Measurements from ENCODE around the gene SLIT3. TPM values are rescaled to one million over a fixed set of nuclear protein-coding genes. Genes with fewer than 3 reads are reported as not detected.

Gene SLIT3
- total RNA-seq, 2 experiments from 2014 or later, result not detected

GRCh38 chr5:169139480-169140050 lies 161.4 kb downstream of the SLIT3 start:
- no peaks in the 10 kb centered on the region for H3K4me1 Mint-ChIP-seq (ENCODE audit: low read depth)
- ChIA-PET CTCF (no interaction called here), POLR2A (no interaction called here)
- H3K27me3 Mint-ChIP-seq, result peaks cover 8% of the 10 kb centered on the region
- DNase-seq (no peak), ATAC-seq (ENCODE audit: poor library complexity) (no peak)
- no peaks in the 10 kb centered on the region for H3K9me3 Mint-ChIP-seq
- Histone ChIP-seq H3K27me3 (ENCODE audit: control insufficient read depth in 1 of 2, insufficient read depth in 2 of 2, low read length in 2 of 2) (no peaks in the 10 kb centered on the region), H3K36me3 (ENCODE audit: insufficient read depth, low read length) (no peaks in the 10 kb centered on the region), H3K9me3 (ENCODE audit: control insufficient read depth in 1 of 2, insufficient read depth in 1 of 2, low read length in 2 of 2) (peaks cover 0 to 7% of the 10 kb centered on the region in 2 experiments), H3K4me3 (ENCODE audit: low read length) (no peak overlapping the region), H3K27ac (ENCODE audit: low read depth in 1 of 2, low read length in 2 of 2) (no peak overlapping the region), H3K4me1 (ENCODE audit: insufficient read depth, low read length) (no peaks in the 10 kb centered on the region)
- TF ChIP-seq CTCF (IDR thresholded peaks at IDR 0.05), result no peak
- intact Hi-C loops (cut with DNase I, micrococcal nuclease), result no loop called here
- H3K4me3 Mint-ChIP-seq, result no peak overlapping the region
- no peak overlapping the region for H3K27ac Mint-ChIP-seq
- H3K36me3 Mint-ChIP-seq (ENCODE audit: low read depth), result no peaks in the 10 kb centered on the region

- no peaks in the 10 kb centered on the region for H3K4me1 ChIP-seq (ENCODE audit: insufficient read depth, low read length)
- intact Hi-C loops (cut with DNase I, micrococcal nuclease), result no loop called here
- DNase-seq (no peak), ATAC-seq (ENCODE audit: poor library complexity) (no peak)
- H3K27ac ChIP-seq (ENCODE audit: low read depth in 1 of 2, low read length in 2 of 2), result no peak overlapping the region
- TF ChIP-seq CTCF (IDR thresholded peaks at IDR 0.05), result no peak
- H3K9me3 Mint-ChIP-seq, result no peaks in the 10 kb centered on the region
- H3K4me3 Mint-ChIP-seq, result no peak overlapping the region
- no peaks in the 10 kb centered on the region for H3K36me3 Mint-ChIP-seq (ENCODE audit: low read depth)
- ChIA-PET POLR2A (no interaction called here), CTCF (no interaction called here)
- no peaks in the 10 kb centered on the region for H3K27me3 ChIP-seq (ENCODE audit: control insufficient read depth in 1 of 2, insufficient read depth in 2 of 2, low read length in 2 of 2)
- H3K36me3 ChIP-seq (ENCODE audit: insufficient read depth, low read length), result no peaks in the 10 kb centered on the region
- no peaks in the 10 kb centered on the region for H3K9me3 ChIP-seq (ENCODE audit: control insufficient read depth in 1 of 2, insufficient read depth in 1 of 2, low read length in 2 of 2)
- no peak overlapping the region for H3K4me3 ChIP-seq (ENCODE audit: low read length)
- no peaks in the 10 kb centered on the region for H3K4me1 Mint-ChIP-seq (ENCODE audit: low read depth)
- no peak overlapping the region for H3K27ac Mint-ChIP-seq
- no peaks in the 10 kb centered on the region for H3K27me3 Mint-ChIP-seq
Observed at GRCh38 chr5:169133531-169133930, 167.4 kb downstream of the SLIT3 start.

- no peak overlapping the region for H3K27ac ChIP-seq (ENCODE audit: low read depth in 1 of 2, low read length in 2 of 2)
- Mint-ChIP-seq H3K4me1 (ENCODE audit: low read depth) (no peaks in the 10 kb centered on the region), H3K9me3 (no peaks in the 10 kb centered on the region)
Observed at GRCh38 chr5:169132302-169132660, 168.7 kb downstream of the SLIT3 start.

More at GRCh38 chr5:169132302-169132660, 168.7 kb downstream of the SLIT3 start:
- DNase-seq (no peak), ATAC-seq (ENCODE audit: poor library complexity) (no peak)
- Histone ChIP-seq H3K4me1 (ENCODE audit: insufficient read depth, low read length) (no peaks in the 10 kb centered on the region), H3K36me3 (ENCODE audit: insufficient read depth, low read length) (no peaks in the 10 kb centered on the region), H3K4me3 (ENCODE audit: low read length) (no peak overlapping the region), H3K27me3 (ENCODE audit: control insufficient read depth in 1 of 2, insufficient read depth in 2 of 2, low read length in 2 of 2) (no peaks in the 10 kb centered on the region), H3K9me3 (ENCODE audit: control insufficient read depth in 1 of 2, insufficient read depth in 1 of 2, low read length in 2 of 2) (no peaks in the 10 kb centered on the region)
- no peak for TF ChIP-seq CTCF (IDR thresholded peaks at IDR 0.05)
- intact Hi-C loops (cut with DNase I, micrococcal nuclease), result no loop called here
- Mint-ChIP-seq H3K27ac (no peak overlapping the region), H3K36me3 (ENCODE audit: low read depth) (no peaks in the 10 kb centered on the region), H3K4me3 (no peak overlapping the region), H3K27me3 (no peaks in the 10 kb centered on the region)
- CTCF ChIA-PET, result no interaction called here
- POLR2A ChIA-PET, result no interaction called here
